Skeletal muscle satellite cell (primary cell): ENCODE results near the gene TESMIN.

Experiments used
- H3K27me3 ChIP-seq: 2 replicates; pipeline ENCODE4 v1.7.0; 2013; ENCODE audit warnings: low read length; ENCODE audit not compliant: control insufficient read depth, insufficient read depth
- H3K36me3 ChIP-seq: 2 replicates; pipeline ENCODE4 v1.7.0; 2013; ENCODE audit warnings: mild to moderate bottlenecking, control low read depth, low read length; ENCODE audit not compliant: insufficient read depth
- H3K4me1 ChIP-seq: 2 replicates; pipeline ENCODE4 v1.7.0; 2013; ENCODE audit warnings: low read length; ENCODE audit not compliant: control insufficient read depth, insufficient read depth
- H3K4me2 ChIP-seq: 2 replicates; pipeline ENCODE4 v1.7.0; 2013; ENCODE audit warnings: mild to moderate bottlenecking, low read length
- H3K4me3 ChIP-seq: 2 replicates; pipeline ENCODE4 v1.7.0; 2013; ENCODE audit warnings: low read length
- H3K9ac ChIP-seq: 2 replicates; pipeline ENCODE4 v1.7.0; 2013; ENCODE audit warnings: mild to moderate bottlenecking, low read depth, low read length, moderate library complexity
- H3K9me3 ChIP-seq: replicated peaks from 2 replicates; pipeline ENCODE4 v1.7.0; 2013; ENCODE audit warnings: mild to moderate bottlenecking, control low read depth, low read length

The TESMIN gene

GRCh38 chr11:68735125-68735524 is 16.2 kb downstream of the TESMIN start:
- no peak overlapping the region for H3K9ac ChIP-seq
- no peaks in the 10 kb centered on the region for H3K4me1 ChIP-seq
- H3K4me3 ChIP-seq, result no peak overlapping the region
- H3K4me2 ChIP-seq, result no peak overlapping the region
- H3K27me3 ChIP-seq, result peaks cover 81% of the 10 kb centered on the region
- H3K36me3 ChIP-seq, result no peaks in the 10 kb centered on the region
- no peaks in the 10 kb centered on the region for H3K9me3 ChIP-seq

GRCh38 chr11:68734111-68734510 is 17.2 kb downstream of the TESMIN start:
- H3K9ac ChIP-seq, result no peak overlapping the region
- peaks cover 84% of the 10 kb centered on the region for H3K27me3 ChIP-seq
- no peak overlapping the region for H3K4me3 ChIP-seq
- no peaks in the 10 kb centered on the region for H3K9me3 ChIP-seq
- H3K4me2 ChIP-seq, result no peak overlapping the region
- H3K36me3 ChIP-seq, result no peaks in the 10 kb centered on the region
- H3K4me1 ChIP-seq, result no peaks in the 10 kb centered on the region

- Histone ChIP-seq H3K9ac (no peak overlapping the region), H3K4me2 (no peak overlapping the region), H3K4me1 (no peaks in the 10 kb centered on the region), H3K27me3 (peaks cover 80% of the 10 kb centered on the region), H3K4me3 (no peak overlapping the region), H3K9me3 (no peaks in the 10 kb centered on the region), H3K36me3 (no peaks in the 10 kb centered on the region)
Observed at GRCh38 chr11:68727783-68728182, 23.5 kb downstream of the TESMIN start.

- H3K27me3 ChIP-seq, result peaks cover 83% of the 10 kb centered on the region
- peaks cover 6% of the 10 kb centered on the region for H3K9me3 ChIP-seq
- no peak overlapping the region for H3K4me3 ChIP-seq
- H3K36me3 ChIP-seq, result no peaks in the 10 kb centered on the region
- no peaks in the 10 kb centered on the region for H3K4me1 ChIP-seq
- H3K9ac ChIP-seq, result no peak overlapping the region
- no peak overlapping the region for H3K4me2 ChIP-seq
Observed at GRCh38 chr11:68724293-68724692, 27.0 kb downstream of the TESMIN start.

GRCh38 chr11:68722143-68722542 is 29.2 kb downstream of the TESMIN start:
- Histone ChIP-seq H3K9me3 (peaks cover 6% of the 10 kb centered on the region), H3K9ac (no peak overlapping the region), H3K4me2 (no peak overlapping the region), H3K36me3 (no peaks in the 10 kb centered on the region), H3K4me3 (no peak overlapping the region), H3K4me1 (no peaks in the 10 kb centered on the region), H3K27me3 (peaks cover 79% of the 10 kb centered on the region)

- no peak overlapping the region for H3K4me3 ChIP-seq
- no peak overlapping the region for H3K4me2 ChIP-seq
- H3K27me3 ChIP-seq, result peaks cover 82% of the 10 kb centered on the region
- no peaks in the 10 kb centered on the region for H3K4me1 ChIP-seq
- H3K36me3 ChIP-seq, result no peaks in the 10 kb centered on the region
- H3K9me3 ChIP-seq, result peaks cover 6% of the 10 kb centered on the region
- H3K9ac ChIP-seq, result no peak overlapping the region
Observed at GRCh38 chr11:68721075-68721474, 30.2 kb downstream of the TESMIN start.

- H3K36me3 ChIP-seq, result no peaks in the 10 kb centered on the region
- no peak overlapping the region for H3K4me3 ChIP-seq
- peaks cover 9% of the 10 kb centered on the region for H3K9me3 ChIP-seq
- H3K4me1 ChIP-seq, result no peaks in the 10 kb centered on the region
- H3K9ac ChIP-seq, result no peak overlapping the region
- peaks cover 93% of the 10 kb centered on the region for H3K27me3 ChIP-seq
- no peak overlapping the region for H3K4me2 ChIP-seq
Observed at GRCh38 chr11:68715456-68716122, 35.7 kb downstream of the TESMIN start.

GRCh38 chr11:68714060-68714856 is 37.1 kb downstream of the TESMIN start:
- no peak overlapping the region for H3K9ac ChIP-seq
- H3K9me3 ChIP-seq, result peaks cover 3% of the 10 kb centered on the region
- no peak overlapping the region for H3K4me2 ChIP-seq
- no peaks in the 10 kb centered on the region for H3K4me1 ChIP-seq
- peaks cover 90% of the 10 kb centered on the region for H3K27me3 ChIP-seq
- H3K4me3 ChIP-seq, result no peak overlapping the region
- H3K36me3 ChIP-seq, result no peaks in the 10 kb centered on the region

- Histone ChIP-seq H3K4me3 (no peak overlapping the region), H3K4me1 (no peaks in the 10 kb centered on the region), H3K36me3 (no peaks in the 10 kb centered on the region), H3K9ac (no peak overlapping the region), H3K4me2 (no peak overlapping the region), H3K27me3 (peaks cover 92% of the 10 kb centered on the region), H3K9me3 (peaks cover 3% of the 10 kb centered on the region)
Observed at GRCh38 chr11:68711114-68711513, 40.2 kb downstream of the TESMIN start.

GRCh38 chr11:68710409-68710808 is 40.9 kb downstream of the TESMIN start:
- Histone ChIP-seq H3K4me3 (no peak overlapping the region), H3K4me1 (no peaks in the 10 kb centered on the region), H3K9me3 (no peaks in the 10 kb centered on the region), H3K27me3 (peaks cover 88% of the 10 kb centered on the region), H3K4me2 (no peak overlapping the region), H3K36me3 (no peaks in the 10 kb centered on the region), H3K9ac (no peak overlapping the region)

- Histone ChIP-seq H3K9ac (no peak overlapping the region), H3K36me3 (no peaks in the 10 kb centered on the region), H3K27me3 (peaks cover 88% of the 10 kb centered on the region), H3K4me2 (no peak overlapping the region), H3K9me3 (no peaks in the 10 kb centered on the region), H3K4me3 (no peak overlapping the region), H3K4me1 (no peaks in the 10 kb centered on the region)
Observed at GRCh38 chr11:68709062-68709461, 42.3 kb downstream of the TESMIN start.

GRCh38 chr11:68707527-68707926 is 43.8 kb downstream of the TESMIN start:
- Histone ChIP-seq H3K4me2 (no peak overlapping the region), H3K9me3 (no peaks in the 10 kb centered on the region), H3K4me3 (no peak overlapping the region), H3K27me3 (peaks cover 86% of the 10 kb centered on the region), H3K36me3 (no peaks in the 10 kb centered on the region), H3K4me1 (no peaks in the 10 kb centered on the region), H3K9ac (no peak overlapping the region)
